GM18502 (cell line): Measurements from ENCODE around the gene MIX23.
"Not testable (repeated sequence)": the region's sequence is repeated elsewhere in the genome, so short reads cannot be mapped to it uniquely, and the experiment has no call there.

ENCODE experiments used
- ATAC-seq: cut with Tn5 transposase; IDR thresholded peaks from one replicate; pipeline ENCODE4 v1.9.1; 2021; ENCODE audit warnings: mild to moderate bottlenecking; ENCODE audit not compliant: unreplicated experiment, poor library complexity

Gene MIX23

DNA sequence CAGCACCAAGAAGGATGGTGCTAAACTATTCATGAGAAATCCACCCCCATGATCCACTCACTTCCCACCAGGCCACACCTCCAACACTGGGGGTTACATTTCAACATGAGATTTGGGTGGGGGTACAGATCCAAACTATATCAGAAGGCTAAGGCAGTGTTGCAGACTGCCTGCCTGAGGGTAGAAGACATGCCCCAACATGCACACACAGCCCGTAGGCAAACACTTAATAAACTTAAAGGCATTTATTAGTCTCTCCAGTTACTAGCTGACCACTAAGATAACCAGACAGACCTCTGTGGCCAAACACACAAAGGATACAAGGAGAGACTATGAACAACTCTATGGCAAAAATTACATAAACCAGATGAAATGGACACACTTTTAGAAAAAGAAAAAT, 11.1 kb upstream of the MIX23 start:
- no peak for ATAC-seq

DNA sequence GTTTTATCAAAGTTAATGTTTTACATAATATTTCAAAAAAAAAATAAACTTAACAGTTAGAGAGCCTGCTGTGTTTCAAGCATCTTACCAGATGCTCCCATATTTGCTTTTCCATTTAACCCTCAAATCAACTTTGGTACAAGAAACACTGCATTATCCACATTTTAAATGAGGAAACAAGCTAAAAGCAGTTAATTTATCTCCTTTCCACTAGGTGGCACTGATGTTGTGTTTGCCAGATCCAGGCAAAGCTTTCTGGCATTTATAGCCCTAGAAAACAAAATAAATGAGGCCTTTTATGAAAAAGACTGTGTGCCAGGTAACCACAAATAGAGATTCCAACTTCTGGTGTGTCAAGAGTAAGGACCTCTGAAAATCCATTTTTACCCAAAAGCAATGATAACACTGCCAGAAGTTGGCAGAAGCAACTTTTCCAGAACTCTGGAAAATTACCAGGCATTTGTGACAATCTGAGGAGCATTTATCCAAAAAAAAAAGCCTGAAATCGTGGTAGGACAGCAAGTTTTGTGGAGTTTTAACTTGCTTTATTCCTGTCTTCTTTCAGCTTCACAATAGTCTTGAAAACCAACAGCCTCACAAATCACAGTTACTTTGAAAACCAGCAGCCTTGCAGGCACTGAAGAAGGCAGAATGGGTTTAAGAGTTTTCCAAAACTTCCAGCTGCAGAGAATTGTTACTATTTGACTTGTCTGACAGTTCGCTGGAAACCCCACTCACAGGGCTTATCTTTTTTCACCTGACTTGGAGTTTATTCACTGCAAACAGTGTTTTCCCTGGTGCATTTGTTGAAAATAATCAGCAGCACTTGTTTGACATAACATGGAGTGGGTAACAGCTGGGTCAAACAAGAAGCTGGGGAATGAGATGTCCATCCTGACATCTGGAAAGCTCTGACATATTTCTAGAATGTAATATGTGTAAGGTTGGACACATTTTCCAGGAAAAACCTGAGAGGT, 10.1 kb upstream of the MIX23 start:
- ATAC-seq, result no peak

DNA sequence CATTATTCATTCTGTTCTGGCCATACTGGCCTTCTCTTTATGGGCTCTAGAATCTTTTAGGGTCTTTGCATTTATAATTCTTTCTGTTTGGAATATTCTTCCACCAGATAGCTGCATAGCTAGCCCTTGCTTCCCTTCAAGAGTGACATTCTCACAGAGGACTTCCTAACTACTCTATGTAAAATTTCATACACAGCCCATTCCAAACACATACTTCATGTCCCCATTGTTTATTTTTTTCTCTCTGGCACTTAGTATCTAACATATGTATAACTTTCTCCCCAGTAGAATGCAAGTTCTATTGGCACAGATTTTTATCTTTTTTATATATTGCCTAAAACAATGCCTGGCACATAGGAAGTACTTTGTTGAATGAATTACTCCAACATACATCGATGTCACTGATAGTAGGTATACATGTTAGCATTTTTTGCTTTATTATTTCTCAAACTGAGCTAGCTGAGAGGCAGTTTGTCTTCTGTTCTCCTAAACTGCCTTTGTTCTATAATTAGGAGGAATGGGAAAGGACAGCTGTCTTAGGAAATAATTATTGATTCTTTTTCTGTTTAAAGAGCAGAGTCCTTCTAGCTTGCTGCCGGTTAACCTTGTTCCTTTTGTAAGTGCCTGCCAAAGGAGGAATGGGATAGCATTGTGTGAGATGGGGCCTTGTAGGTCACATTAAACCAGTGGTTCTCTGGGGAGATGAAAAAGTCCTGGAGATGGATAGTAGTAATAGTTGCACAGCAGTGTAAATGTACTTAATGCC, 8.8 kb upstream of the MIX23 start:
- no peak for ATAC-seq

- ATAC-seq, result no peak
Measured at GRCh38 chr3:122390665-122391064, 7.6 kb upstream of the MIX23 start.

- no peak for ATAC-seq
Measured at GRCh38 chr3:122389892-122390291, 6.9 kb upstream of the MIX23 start.

GRCh38 chr3:122389197-122389596, 6.2 kb upstream of the MIX23 start:
- ATAC-seq, result no peak

- ATAC-seq, result no peak
Measured at GRCh38 chr3:122387709-122388108, 4.7 kb upstream of the MIX23 start.

GRCh38 chr3:122383771-122384697, 1.0 kb upstream of the MIX23 start, which contains the start of gene FAM162A:
Gene FAM162A (plus strand): TSS chr3:122384182. CDS start chr3:122384266, 84 bp downstream.
- ATAC-seq, result peak; percentile 90

DNA sequence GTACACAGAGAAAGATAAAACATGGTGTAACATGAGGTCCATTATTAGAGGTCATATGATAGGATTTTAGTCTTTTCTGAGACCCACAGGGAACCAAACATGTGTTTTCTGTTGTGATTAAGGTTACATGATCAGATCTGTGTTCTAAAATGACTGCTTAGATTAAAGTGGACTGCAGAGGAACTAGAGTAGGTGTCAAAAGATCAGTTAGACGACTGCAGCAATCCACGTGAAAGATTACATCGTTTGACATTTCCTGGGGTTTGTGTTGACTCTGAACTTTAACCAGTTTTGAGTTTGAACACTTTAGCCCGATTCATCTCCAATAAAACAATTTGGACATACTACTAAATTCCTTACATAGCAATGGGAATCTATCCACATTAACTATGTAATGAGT, 5.1 kb downstream of the MIX23 start:
- ATAC-seq, result no peak

DNA sequence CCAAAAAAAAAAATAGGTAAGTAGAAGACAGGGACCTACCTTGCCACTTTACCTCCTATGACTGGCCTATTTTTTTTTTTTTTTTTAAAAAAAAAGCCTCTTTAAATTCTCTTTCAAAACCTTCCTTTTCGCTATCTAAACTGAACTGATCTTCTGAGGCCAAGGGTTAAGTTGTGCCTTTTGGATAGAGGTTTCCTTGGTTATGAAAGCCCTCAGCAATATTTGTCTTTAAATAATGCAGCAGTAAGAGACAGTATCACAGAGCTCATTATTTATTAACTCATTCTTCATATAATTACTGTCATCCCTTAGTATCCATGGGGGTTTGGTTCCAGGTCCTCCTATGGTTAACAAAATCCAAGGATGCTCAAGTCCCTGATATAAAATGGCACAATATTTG, 9.0 kb downstream of the MIX23 start:
- ATAC-seq, result no peak

- ATAC-seq, result no peak
Measured at GRCh38 chr3:122366379-122366749, 16.7 kb downstream of the MIX23 start.

DNA sequence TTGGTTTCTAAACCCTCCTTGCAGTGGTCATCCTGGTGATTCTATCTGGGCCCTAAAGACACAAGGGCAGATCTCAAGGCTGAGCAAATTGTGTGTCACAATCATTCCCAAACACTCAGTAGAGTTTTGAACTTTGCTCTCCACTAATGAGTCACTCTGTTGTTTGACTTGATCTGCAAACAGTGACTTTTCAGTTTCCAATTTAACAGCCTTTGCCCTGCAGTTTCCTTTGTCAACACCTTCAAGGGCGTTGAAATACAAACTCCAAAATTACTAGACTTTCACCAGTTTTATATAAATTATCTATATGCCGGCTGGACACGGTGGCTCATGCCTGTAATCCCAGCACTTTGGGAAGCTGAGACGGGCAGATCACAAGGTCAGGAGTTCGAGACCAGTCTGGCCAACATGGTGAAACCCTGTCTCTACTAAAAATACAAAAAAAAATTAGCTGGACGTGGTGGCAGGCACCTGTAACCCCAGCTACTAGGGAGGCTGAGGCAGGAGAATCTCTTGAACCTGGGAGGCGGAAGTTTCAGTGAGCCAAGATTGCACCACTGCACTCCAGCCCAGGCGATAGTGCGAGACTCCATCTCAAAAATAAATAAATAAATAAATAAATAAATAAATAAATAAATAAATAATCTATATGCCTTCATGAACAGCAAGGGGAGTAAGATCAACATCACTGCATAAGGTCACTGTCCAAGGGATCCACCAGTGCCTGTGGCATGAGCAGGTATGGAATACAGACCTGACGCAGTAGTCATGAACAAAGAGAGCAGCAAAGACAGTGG, 17.3 kb downstream of the MIX23 start:
- ATAC-seq, result not testable (repeated sequence)

GRCh38 chr3:122365073-122365472, 18.0 kb downstream of the MIX23 start:
- ATAC-seq, result no peak

- ATAC-seq, result no peak
Measured at GRCh38 chr3:122364490-122364889, 18.5 kb downstream of the MIX23 start.

DNA sequence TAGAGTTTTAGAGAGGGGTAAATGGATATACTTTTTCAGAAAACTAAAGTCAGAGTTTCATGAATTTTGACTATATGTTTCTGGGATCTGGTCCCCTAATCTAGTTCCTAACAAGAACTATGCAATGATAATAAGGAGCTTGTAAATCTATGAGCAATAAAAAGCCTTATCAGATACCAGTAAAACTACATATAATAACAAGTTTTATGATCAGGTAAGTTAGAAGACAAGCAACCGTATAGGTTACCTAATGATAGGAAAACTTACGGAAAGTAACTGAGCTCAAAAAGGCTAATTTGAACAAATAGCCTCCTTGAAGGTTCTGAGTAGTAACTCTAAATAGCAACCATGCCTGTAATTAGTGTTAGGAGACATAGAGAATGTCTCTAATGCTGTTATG, 21.0 kb downstream of the MIX23 start:
- ATAC-seq, result no peak

DNA sequence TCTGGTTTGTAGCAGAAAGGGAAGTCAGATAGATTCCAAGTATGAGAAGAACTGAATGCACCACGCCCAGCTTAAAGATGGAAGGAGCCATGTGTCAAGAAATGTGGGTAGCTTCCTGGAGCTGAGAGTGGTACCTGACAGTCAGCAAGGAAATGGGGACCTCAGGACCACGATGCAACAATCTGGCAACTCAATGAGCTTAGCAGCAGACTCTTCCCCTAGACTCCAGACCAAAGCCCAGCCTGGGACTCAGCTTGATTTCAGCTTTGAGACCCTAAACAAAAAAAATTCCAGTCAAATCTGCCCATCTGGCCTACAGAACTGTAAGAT, 24.4 kb downstream of the MIX23 start:
- ATAC-seq, result no peak

DNA sequence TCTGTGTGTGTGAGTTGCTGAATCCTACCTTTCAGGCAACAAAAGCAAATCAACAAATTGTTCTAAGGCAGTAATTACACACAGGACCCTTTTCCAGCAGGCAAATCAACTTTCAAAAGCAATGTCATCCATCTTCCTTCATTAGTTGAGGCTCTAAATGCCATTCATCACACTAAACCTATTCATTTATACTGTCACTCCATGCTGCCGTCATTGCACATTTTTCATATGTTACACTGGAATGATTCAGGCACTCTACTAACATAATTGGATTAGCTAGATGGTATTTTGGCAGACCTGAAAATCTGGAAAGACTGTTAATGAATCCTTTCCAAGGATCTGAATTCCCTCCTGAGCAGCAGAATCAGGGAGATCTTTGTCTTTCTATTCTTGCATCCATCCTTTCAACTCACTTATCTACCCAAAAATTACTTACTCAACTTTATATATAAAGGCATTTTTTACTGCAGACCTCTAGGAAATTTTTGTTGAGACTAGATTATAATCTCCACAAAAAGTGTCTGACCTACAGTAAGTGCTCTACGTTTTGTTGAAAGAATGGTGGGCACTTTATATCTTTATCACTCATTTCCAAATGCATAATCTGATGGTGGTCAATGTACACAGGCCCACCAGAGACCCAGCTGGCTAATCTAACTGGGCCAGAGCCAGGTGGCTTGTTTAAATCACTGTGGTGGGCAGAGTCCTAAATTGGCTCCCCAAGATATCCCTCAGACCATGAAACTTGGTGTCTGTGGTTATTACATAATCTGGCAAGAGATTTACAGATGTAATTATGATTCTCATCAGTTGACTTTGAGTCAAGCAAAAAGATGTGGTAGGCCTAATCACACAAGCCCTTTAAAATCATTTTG, 25.0 kb downstream of the MIX23 start:
- no peak for ATAC-seq

DNA sequence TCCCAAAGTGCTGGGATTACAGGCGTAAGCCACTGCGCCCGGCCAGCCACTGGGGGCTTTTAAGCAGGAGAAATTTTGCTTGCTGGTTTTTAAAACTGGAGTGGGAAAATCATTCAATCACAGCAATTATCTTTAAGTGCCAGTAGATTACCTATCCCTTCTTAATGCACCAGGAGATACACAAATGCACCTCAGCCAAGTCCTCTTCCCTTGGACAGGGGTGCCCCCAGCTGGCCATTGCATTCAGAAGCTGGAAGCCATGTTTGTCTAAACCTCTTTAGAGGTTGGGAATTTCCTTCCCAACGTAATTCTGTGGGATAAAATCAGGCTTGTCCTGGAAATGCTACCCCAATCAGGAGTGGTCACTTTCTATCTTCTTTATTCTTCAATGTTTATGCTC, 26.6 kb downstream of the MIX23 start:
- no peak for ATAC-seq

DNA sequence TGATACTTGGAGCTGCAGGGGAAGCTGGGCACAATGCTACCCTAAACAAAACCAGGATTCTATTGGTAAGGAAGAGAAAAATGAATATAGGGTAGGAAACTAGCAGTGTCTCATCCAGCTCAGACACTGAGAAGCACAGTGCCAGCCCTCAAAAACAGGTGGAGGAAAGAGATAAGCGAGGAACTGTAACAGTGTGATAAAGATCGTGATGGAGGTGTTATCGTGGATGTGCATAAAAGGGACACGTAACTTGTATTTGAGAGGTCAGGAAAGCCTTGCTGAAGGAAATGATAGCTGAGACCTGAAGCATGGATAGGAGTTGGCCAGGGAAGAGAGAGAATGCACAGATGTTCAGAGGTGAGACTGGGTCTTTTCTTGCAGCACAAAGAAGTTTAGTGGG, 27.4 kb downstream of the MIX23 start:
- ATAC-seq, result no peak
